PC-9 (cell line): Measurements from ENCODE around the gene SAPCD1. TPM values are rescaled to one million over a fixed set of nuclear protein-coding genes. Genes with fewer than 3 reads are reported as not detected.
"Not testable (repeated sequence)": the region's sequence is repeated elsewhere in the genome, so short reads cannot be mapped to it uniquely, and the experiment has no call there.

Experiments
- BruUV-seq: library from RNA; stranded (reverse); fragments of 400-500 nt; replicated peaks from 2 replicates; lab custom pipeline; 2021; lab: Mats Ljungman, UMichigan
- CTCF ChIA-PET: fragments of 300-600 bp; sonication (Branson Sonifier 250); formaldehyde crosslinking; loops from one replicate; lab custom pipeline; 2022; ENCODE audit warnings: antibody characterized with exemption; lab: Charles Lee
- POLR2A ChIA-PET: fragments of 300-600 bp; sonication (Branson Sonifier 250); formaldehyde crosslinking; loops from one replicate; lab custom pipeline; 2022; ENCODE audit warnings: antibody characterized with exemption; ENCODE audit not compliant: unreplicated experiment; lab: Charles Lee
- DNase-seq, 2 experiments: peaks; one replicate each; pipeline versions ENCODE4 v3.0.0 to v3.0.0-alpha.2; 2015 to 2022; ENCODE audit warnings: mixed read lengths in 1 of 2
- H2AFZ ChIP-seq: fragments of 200-600 bp; sonication (generic); 2 replicates; pipeline ENCODE4 v1.8.1; 2017; ENCODE audit warnings: antibody characterized with exemption
- H3F3A ChIP-seq: fragments of 200-600 bp; sonication (generic); 2 replicates; pipeline ENCODE4 v1.8.1; 2017; ENCODE audit warnings: antibody characterized with exemption, mild to moderate bottlenecking, low read depth; ENCODE audit not compliant: insufficient read depth
- H3K27ac ChIP-seq: fragments of 200-600 bp; sonication (generic); 2 replicates; pipeline ENCODE4 v1.6.1; 2016; ENCODE audit warnings: mixed run types
- H3K27me3 ChIP-seq: fragments of 200-600 bp; sonication (generic); 2 replicates; pipeline ENCODE4 v1.6.1; 2016; ENCODE audit warnings: low read depth, mixed run types; ENCODE audit not compliant: insufficient read depth
- H3K36me3 ChIP-seq: fragments of 200-600 bp; sonication (generic); 2 replicates; pipeline ENCODE4 v1.6.1; 2016; ENCODE audit warnings: low read depth, mixed run types
- H3K4me1 ChIP-seq: fragments of 200-600 bp; sonication (generic); replicated peaks from 2 replicates; pipeline ENCODE4 v1.6.1; 2016; ENCODE audit warnings: mixed run types; ENCODE audit not compliant: insufficient read depth
- H3K4me2 ChIP-seq: fragments of 200-600 bp; sonication (generic); 2 replicates; pipeline ENCODE4 v1.6.1; 2017; ENCODE audit warnings: mixed run types
- H3K4me3 ChIP-seq: fragments of 200-600 bp; sonication (generic); 2 replicates; pipeline ENCODE4 v1.6.1; 2016; ENCODE audit warnings: mixed run types
- H3K79me2 ChIP-seq: fragments of 200-600 bp; sonication (generic); 2 replicates; pipeline ENCODE4 v1.6.1; 2017; ENCODE audit warnings: low read depth, mixed run types
- H3K9me2 ChIP-seq: fragments of 200-600 bp; sonication (generic); 2 replicates; pipeline ENCODE4 v1.8.1; 2017; ENCODE audit warnings: mild to moderate bottlenecking; ENCODE audit not compliant: insufficient read depth
- H3K9me3 ChIP-seq: fragments of 200-600 bp; sonication (generic); 2 replicates; pipeline ENCODE4 v1.8.1; 2016; ENCODE audit warnings: low read depth; ENCODE audit not compliant: insufficient read depth
- H4K20me1 ChIP-seq: fragments of 200-600 bp; sonication (generic); 2 replicates; pipeline ENCODE4 v1.8.1; 2017; ENCODE audit not compliant: insufficient read depth
- CTCF ChIP-seq: fragments of 200-600 bp; sonication (generic); conservative IDR thresholded peaks from 2 replicates; pipeline ENCODE4 v1.6.1; 2017; ENCODE audit warnings: mixed run types, antibody characterized with exemption, mild to moderate bottlenecking, moderate library complexity
- EZH2 ChIP-seq: fragments of 200-600 bp; sonication (generic); IDR thresholded peaks from 2 replicates; pipeline ENCODE4 v1.8.0; 2017; ENCODE audit warnings: antibody characterized with exemption, low read depth
- intact Hi-C: fragments of 100-400 bp; cut with micrococcal nuclease; formaldehyde crosslinking; loops from one replicate; pipeline ENCODE4 v1.10.0; 2022; ENCODE audit not compliant: unreplicated experiment
- total RNA-seq: library from RNA; stranded (reverse); gene quantifications from 2 replicates; pipeline ENCODE4 v1.2.3, GENCODE V29; 2021

Gene SAPCD1
- total RNA-seq, 1 experiment from 2014 or later = 11.1 TPM

- no peaks in the 10 kb centered on the region for H3K9me2 ChIP-seq
- DNase-seq = peak; percentile 82 to 97
- TF ChIP-seq CTCF = peak; percentile 54
- TF ChIP-seq EZH2 = no peak
- H3K27ac ChIP-seq = peak within 1 kb of the TSS; percentile 56
- H3K4me3 ChIP-seq = peak within 1 kb of the TSS; percentile 93
- H3K27me3 ChIP-seq = no peaks in the 10 kb centered on the region
- POLR2A ChIA-PET = interaction anchor here (0.6 to 1.1 kb wide), 9 partner anchors 8 to 330 kb away, joined by 3 to 12 read pairs (median 5); partner anchors contain the start of genes BAG6, HSPA1A, HSPA1L and VARS1
- H2AFZ ChIP-seq = peak within 1 kb of the TSS; percentile 91
- H3F3A ChIP-seq = peaks cover 13% of the 10 kb centered on the region
- BruUV-seq = TSS peak; percentile 60
- peaks cover 32% of the 10 kb centered on the region for H3K79me2 ChIP-seq
- peaks cover 8% of the 10 kb centered on the region; the same call in 1 of the 2 replicates for H3K4me1 ChIP-seq
- intact Hi-C loops = no loop called here
- CTCF ChIA-PET = interaction anchor here (0.6 to 1.5 kb wide), 3 partner anchors 11 to 37 kb away, joined by 3 to 10 read pairs (median 6); partner anchors contain the start of gene VARS1
- 0 out of 2 replicates have a peak, but pooled peaks cover 6% of the 10 kb centered on the region for H3K36me3 ChIP-seq
- peak within 1 kb of the TSS; percentile 75 for H3K4me2 ChIP-seq
- no peaks in the 10 kb centered on the region for H4K20me1 ChIP-seq
- H3K9me3 ChIP-seq = no peaks in the 10 kb centered on the region
Measured at GRCh38 chr6:31806470-31807272, 44.2 kb downstream of the SAPCD1 start, which contains the start of gene LSM2. LSM2 (minus strand) TSS chr6:31806966; CDS start chr6:31806757, 209 bp downstream.

- BruUV-seq, intact Hi-C loops, DNase-seq, H3K36me3 ChIP-seq, H3K27me3 ChIP-seq, H2AFZ ChIP-seq, H3K9me3 ChIP-seq, H3K9me2 ChIP-seq, H3K4me2 ChIP-seq, H4K20me1 ChIP-seq, H3K27ac ChIP-seq, H3K4me3 ChIP-seq: not testable (repeated sequence)
- ChIA-PET CTCF (interaction anchor here (0.6 kb wide), 1 partner anchor 54 kb away, joined by 3 read pairs; the partner anchor contains the start of gene NEU1), POLR2A (interaction anchor here (0.7 kb wide), 1 partner anchor 14 kb away, joined by 3 read pairs; no protein-coding TSS in a partner anchor)
- H3K79me2 ChIP-seq = peaks cover 44% of the 10 kb centered on the region
- H3F3A ChIP-seq = peaks cover 20% of the 10 kb centered on the region
- peaks cover 14% of the 10 kb centered on the region for H3K4me1 ChIP-seq
Measured at GRCh38 chr6:31808599-31808998, 46.1 kb downstream of the SAPCD1 start.

- no peak overlapping the region for H3K4me3 ChIP-seq
- no TSS peak for BruUV-seq
- H3K27ac ChIP-seq = no peak overlapping the region
- no peak overlapping the region for H2AFZ ChIP-seq
- peaks cover 31% of the 10 kb centered on the region for H3F3A ChIP-seq
- no peaks in the 10 kb centered on the region for H3K9me2 ChIP-seq
- H4K20me1 ChIP-seq = no peaks in the 10 kb centered on the region
- no peaks in the 10 kb centered on the region for H3K27me3 ChIP-seq
- no peaks in the 10 kb centered on the region for H3K36me3 ChIP-seq
- no peak for DNase-seq
- peaks cover 26% of the 10 kb centered on the region for H3K79me2 ChIP-seq
- no peaks in the 10 kb centered on the region for H3K9me3 ChIP-seq
- H3K4me1 ChIP-seq = peaks cover 19% of the 10 kb centered on the region
- intact Hi-C loops = no loop called here
- no peak overlapping the region for H3K4me2 ChIP-seq
- ChIA-PET CTCF (interaction anchor here (0.7 kb wide), 1 partner anchor 23 kb away, joined by 3 read pairs; no protein-coding TSS in a partner anchor), POLR2A (no interaction called here)
- TF ChIP-seq EZH2 (no peak), CTCF (no peak)
Measured at GRCh38 chr6:31811645-31812044, 49.2 kb downstream of the SAPCD1 start.
